GM23338 (cell line): ENCODE results near the gene NECTIN1. TPM values are rescaled to one million over a fixed set of nuclear protein-coding genes. Genes with fewer than 3 reads are reported as not detected.

Experiments used
- ATAC-seq: fragments of 200-7000 bp; cut with Tn5 transposase; 3 replicates; pipeline ENCODE4 v1.9.1; 2020
- DNase-seq: peaks from one replicate; pipeline ENCODE4 v3.0.0-alpha.2; 2015; ENCODE audit warnings: low spot score
- H2AFZ ChIP-seq: fragments of 200-600 bp; sonication (generic); 2 replicates; pipeline ENCODE4 v1.8.0; 2016; ENCODE audit warnings: antibody characterized with exemption, mild to moderate bottlenecking, moderate library complexity
- H3F3A ChIP-seq: fragments of 200-600 bp; sonication (generic); replicated peaks from 2 replicates; pipeline ENCODE4 v1.8.0; 2017; ENCODE audit warnings: antibody characterized with exemption, mixed run types, low read depth
- H3K27ac ChIP-seq: fragments of 200-600 bp; sonication (generic); 2 replicates; pipeline ENCODE4 v1.6.1; 2016; ENCODE audit warnings: low read depth
- H3K27me3 ChIP-seq: fragments of 200-600 bp; sonication (generic); 2 replicates; pipeline ENCODE4 v1.8.0; 2016; ENCODE audit warnings: mild to moderate bottlenecking, mixed run types, moderate library complexity; ENCODE audit not compliant: insufficient read depth
- H3K36me3 ChIP-seq: fragments of 200-600 bp; sonication (generic); 2 replicates; pipeline ENCODE4 v1.8.0; 2016; ENCODE audit warnings: mild to moderate bottlenecking; ENCODE audit not compliant: insufficient read depth
- H3K4me1 ChIP-seq: fragments of 200-600 bp; sonication (generic); 2 replicates; pipeline ENCODE4 v1.8.0; 2016; ENCODE audit warnings: mild to moderate bottlenecking, moderate library complexity; ENCODE audit not compliant: insufficient read depth
- H3K4me2 ChIP-seq: fragments of 200-600 bp; sonication (generic); 2 replicates; pipeline ENCODE4 v1.7.1; 2017; ENCODE audit warnings: mixed run types
- H3K4me3 ChIP-seq: fragments of 200-600 bp; sonication (generic); 2 replicates; pipeline ENCODE4 v1.6.1; 2016; ENCODE audit warnings: mixed run types
- H3K79me2 ChIP-seq: fragments of 200-600 bp; sonication (generic); replicated peaks from 2 replicates; pipeline ENCODE4 v1.8.0; 2017; ENCODE audit warnings: mild to moderate bottlenecking; ENCODE audit not compliant: insufficient read depth
- H3K9me2 ChIP-seq: fragments of 200-600 bp; sonication (generic); 2 replicates; pipeline ENCODE4 v1.8.0; 2017; ENCODE audit not compliant: insufficient read depth
- H4K20me1 ChIP-seq: fragments of 200-600 bp; sonication (generic); replicated peaks from 2 replicates; pipeline ENCODE4 v1.8.0; 2017; ENCODE audit warnings: mild to moderate bottlenecking; ENCODE audit not compliant: insufficient read depth
- H3K27ac Mint-ChIP-seq: 2 replicates; pipeline ENCODE4 v1.8.0; 2020; ENCODE audit warnings: inconsistent platforms, mild to moderate bottlenecking, moderate library complexity, mixed read lengths
- H3K27me3 Mint-ChIP-seq: 3 replicates; pipeline ENCODE4 v1.8.0; 2022; ENCODE audit warnings: low read depth, mild to moderate bottlenecking, moderate library complexity, mixed read lengths, inconsistent platforms; ENCODE audit not compliant: insufficient read depth, poor library complexity
- H3K36me3 Mint-ChIP-seq: 3 replicates; pipeline ENCODE4 v1.8.0; 2021; ENCODE audit warnings: low read depth, mild to moderate bottlenecking, inconsistent platforms, moderate library complexity, mixed read lengths
- H3K4me1 Mint-ChIP-seq: 3 replicates; pipeline ENCODE4 v1.8.0; 2020; ENCODE audit warnings: mild to moderate bottlenecking, inconsistent platforms, mixed read lengths
- H3K4me3 Mint-ChIP-seq: 3 replicates; pipeline ENCODE4 v1.8.0; 2021; ENCODE audit warnings: moderate library complexity, mild to moderate bottlenecking, inconsistent platforms, mixed read lengths
- H3K9me3 Mint-ChIP-seq: 3 replicates; pipeline ENCODE4 v1.8.0; 2020; ENCODE audit warnings: moderate library complexity, mild to moderate bottlenecking, inconsistent platforms, mixed read lengths
- CREB1 ChIP-seq: fragments of 250-450 bp; sonication (Bioruptor Pico); IDR thresholded peaks from 2 replicates; pipeline ENCODE4 v1.5.0; 2020; ENCODE audit warnings: low read depth, mild to moderate bottlenecking, moderate library complexity
- CTCF ChIP-seq, 2 experiments: fragments of 200-600 bp in 1 of 2; sonication (generic) in 1 of 2; conservative IDR thresholded peaks; 2 replicates each; pipeline versions ENCODE4 v1.5.1 to v1.6.1; 2016 to 2017; ENCODE audit warnings: antibody characterized with exemption in 2 of 2, low read depth in 2 of 2, mild to moderate bottlenecking in 2 of 2, moderate library complexity in 1 of 2
- ETS1 ChIP-seq: IDR thresholded peaks from 2 replicates; pipeline ENCODE4 v1.6.1; 2016; ENCODE audit warnings: antibody characterized with exemption
- EZH2 ChIP-seq: fragments of 200-600 bp; sonication (generic); IDR thresholded peaks from one replicate; pipeline ENCODE4 v1.8.0; 2017; ENCODE audit warnings: antibody characterized with exemption, mild to moderate bottlenecking, low read depth; ENCODE audit not compliant: unreplicated experiment
- EZH2phosphoT487 ChIP-seq: fragments of 200-600 bp; sonication (generic); IDR thresholded peaks from one replicate; pipeline ENCODE4 v1.8.1; 2018; ENCODE audit warnings: antibody characterized with exemption; ENCODE audit not compliant: unreplicated experiment
- JUNB ChIP-seq: IDR thresholded peaks from one replicate; pipeline ENCODE4 v1.6.1; 2016; ENCODE audit warnings: antibody characterized with exemption; ENCODE audit not compliant: unreplicated experiment
- NANOG ChIP-seq: IDR thresholded peaks from 2 replicates; pipeline ENCODE4 v1.6.1; 2016; ENCODE audit warnings: antibody characterized with exemption, borderline replicate concordance
- POLR2AphosphoS5 ChIP-seq: IDR thresholded peaks from 2 replicates; pipeline ENCODE4 v1.6.1; 2016; ENCODE audit warnings: antibody characterized with exemption, low read depth
- REST ChIP-seq: IDR thresholded peaks from one replicate; pipeline ENCODE4 v1.6.1; 2018; ENCODE audit warnings: antibody characterized with exemption; ENCODE audit not compliant: unreplicated experiment
- STAT1 ChIP-seq: IDR thresholded peaks from one replicate; pipeline ENCODE4 v1.6.1; 2016; ENCODE audit warnings: antibody characterized with exemption; ENCODE audit not compliant: unreplicated experiment
- ZNF114 ChIP-seq: fragments of 250-450 bp; sonication (Bioruptor Pico); IDR thresholded peaks from 2 replicates; pipeline ENCODE4 v1.5.0; 2020; ENCODE audit warnings: mild to moderate bottlenecking, moderate library complexity
- ZNF331 ChIP-seq: fragments of 250-450 bp; sonication (Bioruptor Pico); IDR thresholded peaks from 2 replicates; pipeline ENCODE4 v1.5.0; 2020; ENCODE audit warnings: low read depth, mild to moderate bottlenecking, moderate library complexity
- ZNF462 ChIP-seq: fragments of 250-450 bp; sonication (Bioruptor Pico); IDR thresholded peaks from 2 replicates; pipeline ENCODE4 v1.5.0; 2020; ENCODE audit warnings: mild to moderate bottlenecking, moderate library complexity
- polyA plus RNA-seq: library from polyadenylated mRNA; unstranded; fragments of >200 nt; fragmentation: Nextera tagmentation; extraction: Ambion mirVana; gene quantifications from 2 replicates; pipeline ENCODE4 v1.2.1, GENCODE V29; 2016
- total RNA-seq: library from RNA; depleted of rRNA; stranded (reverse); fragments of >200 nt; shearing (Covaris generic); gene quantifications from 2 replicates; pipeline ENCODE4 v1.2.3, GENCODE V29; 2014

Gene NECTIN1
- total and polyA plus RNA-seq, 2 experiments from 2014 or later, result 18.7 to 56.3 TPM

GRCh38 chr11:119734788-119735187 lies 5.8 kb upstream of the NECTIN1 start:
- no peak for TF ChIP-seq CTCF (conservative IDR thresholded peaks at IDR 0.05; ENCODE audit: low read depth in 2 of 2)
- no peak for TF ChIP-seq EZH2
- TF ChIP-seq NANOG, result no peak
- TF ChIP-seq STAT1, result no peak
- no peak for TF ChIP-seq CREB1 (CRISPR knock-in tag)
- no peak for TF ChIP-seq JUNB
- TF ChIP-seq EZH2phosphoT487, result no peak
- no peak for TF ChIP-seq ETS1
- TF ChIP-seq ZNF462 (CRISPR knock-in tag), result no peak
- no peak for TF ChIP-seq ZNF114 (CRISPR knock-in tag)
- no peak for TF ChIP-seq REST
- TF ChIP-seq ZNF331 (CRISPR knock-in tag), result no peak
- TF ChIP-seq POLR2AphosphoS5, result no peak
- Histone ChIP-seq H2AFZ (no peak overlapping the region), H3K4me3 (no peak overlapping the region), H3K36me3 (no peaks in the 10 kb centered on the region), H3K79me2 (no peaks in the 10 kb centered on the region), H3K27ac (no peak overlapping the region), H4K20me1 (no peaks in the 10 kb centered on the region), H3K27me3 (no peaks in the 10 kb centered on the region), H3K4me1 (peaks cover 10% of the 10 kb centered on the region), H3K4me2 (no peak overlapping the region), H3K9me2 (no peaks in the 10 kb centered on the region), H3F3A (0 out of 2 replicates have a peak, but pooled peaks cover 4% of the 10 kb centered on the region)
- no peak for DNase-seq
- Mint-ChIP-seq H3K4me3 (no peak overlapping the region), H3K27ac (no peak overlapping the region), H3K9me3 (no peaks in the 10 kb centered on the region), H3K36me3 (no peaks in the 10 kb centered on the region), H3K4me1 (peaks cover 8% of the 10 kb centered on the region), H3K27me3 (peaks cover 11% of the 10 kb centered on the region)
- no peak for ATAC-seq
